GM19438 (cell line): ENCODE results near the gene SFI1.
"Not testable (repeated sequence)": the region's sequence is repeated elsewhere in the genome, so short reads cannot be mapped to it uniquely, and the experiment has no call there.

Experiments
- ATAC-seq: cut with Tn5 transposase; IDR thresholded peaks from one replicate; pipeline ENCODE4 v1.9.1; 2021; ENCODE audit warnings: low read depth; ENCODE audit not compliant: unreplicated experiment

SFI1 gene

GRCh38 chr22:31585161-31585859 lies 89.0 kb downstream of the SFI1 start:
- ATAC-seq, result no peak

GRCh38 chr22:31586137-31586920 lies 90.0 kb downstream of the SFI1 start:
- no peak for ATAC-seq

GRCh38 chr22:31588970-31589675 lies 92.8 kb downstream of the SFI1 start:
- no peak for ATAC-seq

GRCh38 chr22:31590161-31590560 lies 93.8 kb downstream of the SFI1 start:
- ATAC-seq, result not testable (repeated sequence)

GRCh38 chr22:31595271-31595670 lies 98.9 kb downstream of the SFI1 start:
- no peak for ATAC-seq

GRCh38 chr22:31602259-31602952 lies 106.1 kb downstream of the SFI1 start:
- no peak for ATAC-seq

- ATAC-seq, result no peak
Measured at GRCh38 chr22:31603081-31603525, 106.8 kb downstream of the SFI1 start.

- no peak for ATAC-seq
Measured at GRCh38 chr22:31603574-31603973, 107.2 kb downstream of the SFI1 start.

GRCh38 chr22:31604137-31604705 lies 107.9 kb downstream of the SFI1 start:
- ATAC-seq, result no peak

GRCh38 chr22:31604746-31605705 lies 108.7 kb downstream of the SFI1 start:
- ATAC-seq, result no peak

GRCh38 chr22:31605851-31606585 lies 109.7 kb downstream of the SFI1 start:
- ATAC-seq, result no peak

GRCh38 chr22:31607696-31608095 lies 111.4 kb downstream of the SFI1 start:
- ATAC-seq, result no peak

- ATAC-seq, result no peak
Measured at GRCh38 chr22:31609716-31610115, 113.4 kb downstream of the SFI1 start.

GRCh38 chr22:31610611-31611010 lies 114.3 kb downstream of the SFI1 start:
- ATAC-seq, result no peak

GRCh38 chr22:31611061-31611760 lies 114.9 kb downstream of the SFI1 start:
- no peak for ATAC-seq

- no peak for ATAC-seq
Measured at GRCh38 chr22:31612891-31613285, 116.6 kb downstream of the SFI1 start.

GRCh38 chr22:31613286-31613903 lies 117.1 kb downstream of the SFI1 start:
- ATAC-seq, result no peak

GRCh38 chr22:31613904-31614296 lies 117.6 kb downstream of the SFI1 start:
- no peak for ATAC-seq
